Parathyroid adenoma (tissue), 2 donors: ENCODE measurements around the gene MDGA2.

Experiments
- H2AFZ ChIP-seq: fragments of 300-600 bp; sonication (generic); one replicate; pipeline ENCODE4 v1.7.0; 2017; ENCODE audit warnings: antibody characterized with exemption, mild to moderate bottlenecking
- H3K27ac ChIP-seq: fragments of 300-600 bp; sonication (generic); one replicate; pipeline ENCODE4 v1.7.0; 2017
- H3K27me3 ChIP-seq: fragments of 300-600 bp; sonication (generic); one replicate; pipeline ENCODE4 v1.7.0; 2017; ENCODE audit warnings: low read length; ENCODE audit not compliant: control insufficient read depth, insufficient read depth
- H3K36me3 ChIP-seq: fragments of 300-600 bp; sonication (generic); one replicate; pipeline ENCODE4 v1.7.0; 2017; ENCODE audit warnings: low read length; ENCODE audit not compliant: control insufficient read depth, insufficient read depth
- H3K4me1 ChIP-seq: fragments of 300-600 bp; sonication (generic); one replicate; pipeline ENCODE4 v1.7.0; 2017; ENCODE audit warnings: control low read depth
- H3K4me2 ChIP-seq: fragments of 300-600 bp; sonication (generic); one replicate; pipeline ENCODE4 v1.7.0; 2017; ENCODE audit warnings: low read length
- H3K4me3 ChIP-seq: fragments of 300-600 bp; sonication (generic); one replicate; pipeline ENCODE4 v1.7.0; 2017; ENCODE audit warnings: low read depth, low read length
- H3K79me2 ChIP-seq: fragments of 300-600 bp; sonication (generic); one replicate; pipeline ENCODE4 v1.7.0; 2017; ENCODE audit warnings: control low read depth
- H3K9ac ChIP-seq: fragments of 300-600 bp; sonication (generic); one replicate; pipeline ENCODE4 v1.7.0; 2017; ENCODE audit warnings: mild to moderate bottlenecking
- H3K9me3 ChIP-seq: fragments of 300-600 bp; sonication (generic); one replicate; pipeline ENCODE4 v1.7.0; 2017; ENCODE audit warnings: low read length; ENCODE audit not compliant: control insufficient read depth
- CTCF ChIP-seq: fragments of 300-600 bp; sonication (generic); IDR thresholded peaks from one replicate; pipeline ENCODE4 v1.7.0; 2017; ENCODE audit warnings: antibody characterized with exemption, mild to moderate bottlenecking
- donor health status: primary hyperparathyroidism.

The MDGA2 gene

GRCh38 chr14:47422191-47422590 is 253.2 kb downstream of the MDGA2 start:
- Histone ChIP-seq H3K9me3 (no peaks in the 10 kb centered on the region), H3K27me3 (no peaks in the 10 kb centered on the region), H3K79me2 (no peaks in the 10 kb centered on the region), H3K9ac (no peak overlapping the region), H3K4me1 (no peaks in the 10 kb centered on the region), H3K27ac (no peak overlapping the region), H3K36me3 (no peaks in the 10 kb centered on the region), H3K4me2 (no peak overlapping the region), H2AFZ (no peak overlapping the region), H3K4me3 (no peak overlapping the region)
- no peak for TF ChIP-seq CTCF

- no peak overlapping the region for H2AFZ ChIP-seq
- H3K27me3 ChIP-seq, result no peaks in the 10 kb centered on the region
- no peak overlapping the region for H3K4me3 ChIP-seq
- H3K36me3 ChIP-seq, result no peaks in the 10 kb centered on the region
- TF ChIP-seq CTCF, result no peak
- no peak overlapping the region for H3K27ac ChIP-seq
- H3K4me1 ChIP-seq, result no peaks in the 10 kb centered on the region
- H3K9ac ChIP-seq, result no peak overlapping the region
- H3K4me2 ChIP-seq, result no peak overlapping the region
- H3K79me2 ChIP-seq, result no peaks in the 10 kb centered on the region
- no peaks in the 10 kb centered on the region for H3K9me3 ChIP-seq
Observed at GRCh38 chr14:47411523-47411922, 263.9 kb downstream of the MDGA2 start.

- no peak for TF ChIP-seq CTCF
- H3K79me2 ChIP-seq, result no peaks in the 10 kb centered on the region
- no peak overlapping the region for H2AFZ ChIP-seq
- H3K4me3 ChIP-seq, result no peak overlapping the region
- no peak overlapping the region for H3K9ac ChIP-seq
- H3K9me3 ChIP-seq, result no peaks in the 10 kb centered on the region
- H3K36me3 ChIP-seq, result no peaks in the 10 kb centered on the region
- H3K27me3 ChIP-seq, result no peaks in the 10 kb centered on the region
- no peak overlapping the region for H3K4me2 ChIP-seq
- no peaks in the 10 kb centered on the region for H3K4me1 ChIP-seq
- no peak overlapping the region for H3K27ac ChIP-seq
Observed at GRCh38 chr14:47392326-47392725, 283.1 kb downstream of the MDGA2 start.

GRCh38 chr14:47390831-47391504 is 284.4 kb downstream of the MDGA2 start:
- TF ChIP-seq CTCF, result no peak
- no peaks in the 10 kb centered on the region for H3K27me3 ChIP-seq
- no peaks in the 10 kb centered on the region for H3K79me2 ChIP-seq
- H3K4me1 ChIP-seq, result no peaks in the 10 kb centered on the region
- H3K9ac ChIP-seq, result no peak overlapping the region
- no peak overlapping the region for H3K4me3 ChIP-seq
- no peaks in the 10 kb centered on the region for H3K9me3 ChIP-seq
- H3K4me2 ChIP-seq, result no peak overlapping the region
- no peak overlapping the region for H3K27ac ChIP-seq
- no peaks in the 10 kb centered on the region for H3K36me3 ChIP-seq
- H2AFZ ChIP-seq, result no peak overlapping the region

GRCh38 chr14:47389535-47389934 is 285.9 kb downstream of the MDGA2 start:
- Histone ChIP-seq H2AFZ (no peak overlapping the region), H3K4me2 (no peak overlapping the region), H3K27ac (no peak overlapping the region), H3K4me3 (no peak overlapping the region), H3K36me3 (no peaks in the 10 kb centered on the region), H3K9me3 (no peaks in the 10 kb centered on the region), H3K4me1 (no peaks in the 10 kb centered on the region), H3K79me2 (no peaks in the 10 kb centered on the region), H3K9ac (no peak overlapping the region), H3K27me3 (no peaks in the 10 kb centered on the region)
- TF ChIP-seq CTCF, result no peak
